Measurements from ENCODE around the gene CADM4. TPM values are rescaled to one million over a fixed set of nuclear protein-coding genes. Genes with fewer than 3 reads are reported as not detected.

The CADM4 gene
- polyA plus RNA-seq, 1 of the 3 experiments (the other 2 are of a cell fraction): 28.9 TPM

DNA sequence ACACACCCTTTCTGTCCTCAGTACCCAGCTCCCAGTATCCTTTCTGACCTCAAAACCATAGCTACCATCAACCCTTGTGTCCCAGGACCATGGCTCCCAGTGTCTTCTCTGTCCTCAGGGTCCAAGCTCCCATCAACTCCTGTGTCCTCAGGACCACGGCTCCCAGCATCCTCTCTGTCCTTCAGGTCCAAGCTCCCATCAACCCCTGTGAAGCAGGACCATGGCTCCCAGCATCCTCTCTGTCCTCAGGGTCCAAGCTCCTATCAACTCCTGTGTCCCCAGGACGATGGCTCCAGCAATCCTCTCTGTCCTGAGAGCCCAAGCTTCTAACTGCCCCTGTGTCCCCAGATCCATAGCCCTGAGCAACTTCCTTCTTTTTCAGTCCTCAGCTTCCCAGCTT, 1.7 kb upstream of the CADM4 start:
- CTCF ChIA-PET: interaction anchor here (0.7 to 2.0 kb wide), 4 partner anchors 11 to 86 kb away, joined by 3 to 10 read pairs (median 4); no protein-coding TSS in a partner anchor
- POLR2A ChIA-PET: no interaction called here
- no peak overlapping the region for H3K27ac ChIP-seq (ENCODE audit: low read depth in 2 of 2, low read length in 1 of 2)

DNA sequence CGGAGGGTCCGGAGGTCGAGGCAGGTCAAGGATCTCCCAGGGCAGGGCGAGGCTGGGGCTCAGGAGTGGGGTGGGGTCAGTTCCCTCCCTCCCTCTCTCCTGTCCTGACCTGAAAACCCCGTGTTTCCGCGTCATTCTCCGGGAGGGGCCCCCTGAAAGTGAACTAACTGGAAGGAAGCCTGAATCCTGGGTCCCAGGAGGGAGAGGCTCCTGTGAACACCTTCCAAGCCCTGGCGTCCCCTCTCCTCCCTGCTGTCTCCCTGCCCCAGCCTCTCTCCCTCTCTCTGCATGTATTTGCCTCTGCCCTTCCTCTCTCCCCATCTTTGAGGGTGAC, 741 bp upstream of the CADM4 start:
- Histone ChIP-seq H3K9me3 (no peaks in the 10 kb centered on the region), H4K20me1 (ENCODE audit: insufficient read depth) (no peaks in the 10 kb centered on the region), H2AFZ (ENCODE audit: low read depth) (peak overlapping the region; percentile 63; the same call in 1 of the 2 replicates), H3K9ac (no peak overlapping the region), H3K4me2 (peak overlapping the region; percentile 81), H3K79me2 (ENCODE audit: insufficient read depth) (no peaks in the 10 kb centered on the region), H3F3A (replicated peaks; ENCODE audit: insufficient read depth) (peaks cover 12% of the 10 kb centered on the region), H3K36me3 (replicated peaks in 1 of 2; ENCODE audit: control insufficient read depth in 1 of 2, insufficient read depth in 2 of 2, low read length in 1 of 2) (no peaks in the 10 kb centered on the region), H3K4me3 (ENCODE audit: low read depth in 2 of 2, low read length in 1 of 2) (peak overlapping the region; percentile 50 to 59), H3K27me3 (ENCODE audit: insufficient read depth) (no peaks in the 10 kb centered on the region; the same call in 1 of the 2 replicates), H3K4me1 (ENCODE audit: control insufficient read depth in 1 of 2, insufficient read depth in 2 of 2, low read depth in 1 of 2, low read length in 1 of 2) (peaks cover 0 to 14% of the 10 kb centered on the region in 2 experiments; a peak in 1 of 4 replicates), H3K9me2 (no peaks in the 10 kb centered on the region), H3K27ac (ENCODE audit: low read depth in 2 of 2, low read length in 1 of 2) (no peak overlapping the region)
- ChIA-PET CTCF (interaction anchor here (2.0 kb wide), 1 partner anchor 11 kb away, joined by 10 read pairs; no protein-coding TSS in a partner anchor), POLR2A (no interaction called here)
- WGBS (ENCODE audit: low lambda C conversion rate): 34% methylated on average over 4 of the region's 9 CpGs
- no peak for DNase-seq
- TF ChIP-seq EZH2phosphoT487 (IDR thresholded peaks at IDR 0.05; ENCODE audit: borderline replicate concordance, low read depth) (no peak), TCF12 (IDR thresholded peaks at IDR 0.05) (no peak), NFIC (IDR thresholded peaks at IDR 0.05; ENCODE audit: borderline replicate concordance) (no peak), GABPA (IDR thresholded peaks at IDR 0.05; ENCODE audit: low read depth) (no peak), JUND (IDR thresholded peaks at IDR 0.05) (no peak), ELF1 (IDR thresholded peaks at IDR 0.05) (no peak), FOXJ3 (CRISPR knock-in tag; IDR thresholded peaks at IDR 0.05) (no peak), NRF1 (IDR thresholded peaks at IDR 0.05; ENCODE audit: low read depth, low read length) (no peak)

More for the DNA sequence above, 1.7 kb upstream of the CADM4 start:
- Histone ChIP-seq H3K36me3 (replicated peaks in 1 of 2; ENCODE audit: control insufficient read depth in 1 of 2, insufficient read depth in 2 of 2, low read length in 1 of 2) (peaks cover 0 to 4% of the 10 kb centered on the region in 2 experiments), H3K9ac (no peak overlapping the region), H3K79me2 (ENCODE audit: insufficient read depth) (no peaks in the 10 kb centered on the region), H3K4me3 (ENCODE audit: low read depth in 2 of 2, low read length in 1 of 2) (no peak overlapping the region), H3K9me3 (no peaks in the 10 kb centered on the region), H3K4me1 (ENCODE audit: control insufficient read depth in 1 of 2, insufficient read depth in 2 of 2, low read depth in 1 of 2, low read length in 1 of 2) (peaks cover 0 to 14% of the 10 kb centered on the region in 2 experiments; a peak in 1 of 4 replicates), H3K9me2 (no peaks in the 10 kb centered on the region), H2AFZ (ENCODE audit: low read depth) (no peak overlapping the region), H3K27me3 (ENCODE audit: insufficient read depth) (no peaks in the 10 kb centered on the region; the same call in 1 of the 2 replicates), H3K4me2 (no peak overlapping the region), H3F3A (replicated peaks; ENCODE audit: insufficient read depth) (peaks cover 12% of the 10 kb centered on the region), H4K20me1 (ENCODE audit: insufficient read depth) (no peaks in the 10 kb centered on the region)
- TF ChIP-seq NFIC (IDR thresholded peaks at IDR 0.05; ENCODE audit: borderline replicate concordance) (no peak), RCOR1 (IDR thresholded peaks at IDR 0.05; ENCODE audit: low read length) (no peak), MXI1 (IDR thresholded peaks at IDR 0.05; ENCODE audit: low read depth, low read length) (no peak)
- TF ChIP-seq, protein P1, sequence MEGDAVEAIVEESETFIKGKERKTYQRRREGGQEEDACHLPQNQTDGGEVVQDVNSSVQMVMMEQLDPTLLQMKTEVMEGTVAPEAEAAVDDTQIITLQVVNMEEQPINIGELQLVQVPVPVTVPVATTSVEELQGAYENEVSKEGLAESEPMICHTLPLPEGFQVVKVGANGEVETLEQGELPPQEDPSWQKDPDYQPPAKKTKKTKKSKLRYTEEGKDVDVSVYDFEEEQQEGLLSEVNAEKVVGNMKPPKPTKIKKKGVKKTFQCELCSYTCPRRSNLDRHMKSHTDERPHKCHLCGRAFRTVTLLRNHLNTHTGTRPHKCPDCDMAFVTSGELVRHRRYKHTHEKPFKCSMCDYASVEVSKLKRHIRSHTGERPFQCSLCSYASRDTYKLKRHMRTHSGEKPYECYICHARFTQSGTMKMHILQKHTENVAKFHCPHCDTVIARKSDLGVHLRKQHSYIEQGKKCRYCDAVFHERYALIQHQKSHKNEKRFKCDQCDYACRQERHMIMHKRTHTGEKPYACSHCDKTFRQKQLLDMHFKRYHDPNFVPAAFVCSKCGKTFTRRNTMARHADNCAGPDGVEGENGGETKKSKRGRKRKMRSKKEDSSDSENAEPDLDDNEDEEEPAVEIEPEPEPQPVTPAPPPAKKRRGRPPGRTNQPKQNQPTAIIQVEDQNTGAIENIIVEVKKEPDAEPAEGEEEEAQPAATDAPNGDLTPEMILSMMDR (IDR thresholded peaks at IDR 0.05): no peak
- DNase-seq: no peak
- 96% methylated on average over 2 of the region's 2 CpGs for WGBS (ENCODE audit: low lambda C conversion rate)
